IMR-90 (cell line): ENCODE measurements around the gene AKNA. TPM values are rescaled to one million over a fixed set of nuclear protein-coding genes. Genes with fewer than 3 reads are reported as not detected.
A peak's percentile ranks its signal among the peaks of the same experiment; 100 is the strongest.

ENCODE experiments used
- ATAC-seq: fragments of 200-7000 bp; cut with Tn5 transposase; 2 replicates; pipeline ENCODE4 v1.9.1; 2020; ENCODE audit warnings: low read depth, mild to moderate bottlenecking, moderate library complexity
- BruUV-seq: library from RNA; stranded (reverse); fragments of 400-500 nt; replicated peaks from 2 replicates; lab custom pipeline; 2021; lab: Mats Ljungman, UMichigan
- CTCF ChIA-PET: fragments of 300-600 bp; formaldehyde crosslinking; extraction: SDS; loops from one replicate; lab custom pipeline; 2021; ENCODE audit warnings: antibody characterized with exemption; lab: Yijun Ruan, JAX
- POLR2A ChIA-PET: fragments of 300-600 bp; sonication (Branson Sonifier 250); formaldehyde crosslinking; loops from one replicate; lab custom pipeline; 2022; ENCODE audit warnings: antibody characterized with exemption; ENCODE audit not compliant: unreplicated experiment; lab: Charles Lee
- DNase-seq: peaks from one replicate; pipeline ENCODE4 v3.0.0; 2013
- H2AFZ ChIP-seq: replicated peaks from 2 replicates; pipeline ENCODE3; 2013; ENCODE audit warnings: low read length, mild to moderate bottlenecking; ENCODE audit not compliant: poor library complexity
- H2AK5ac ChIP-seq: 2 replicates; pipeline ENCODE4 v1.6.1; 2013; ENCODE audit warnings: low read depth, low read length, inconsistent platforms
- H2AK9ac ChIP-seq: replicated peaks from 2 replicates; pipeline ENCODE3; 2013; ENCODE audit warnings: mild to moderate bottlenecking, low read depth, low read length, moderate library complexity; ENCODE audit not compliant: poor library complexity
- H2BK120ac ChIP-seq: 2 replicates; pipeline ENCODE4 v1.6.1; 2013; ENCODE audit warnings: low read depth, low read length, inconsistent platforms
- H2BK15ac ChIP-seq: 3 replicates; pipeline ENCODE4 v1.6.1; 2013; ENCODE audit warnings: low read depth, low read length, inconsistent platforms
- H2BK20ac ChIP-seq: 2 replicates; pipeline ENCODE4 v1.6.1; 2013; ENCODE audit warnings: low read depth, mild to moderate bottlenecking, inconsistent platforms, low read length, moderate library complexity
- H2BK5ac ChIP-seq: 2 replicates; pipeline ENCODE4 v1.6.1; 2013; ENCODE audit warnings: mild to moderate bottlenecking, low read depth, low read length, inconsistent platforms; ENCODE audit not compliant: poor library complexity, severe bottlenecking
- H3K14ac ChIP-seq: replicated peaks from 2 replicates; pipeline ENCODE4 v1.6.1; 2013; ENCODE audit warnings: low read depth, low read length, inconsistent platforms
- H3K18ac ChIP-seq: 2 replicates; pipeline ENCODE4 v1.6.1; 2013; ENCODE audit warnings: low read depth, low read length, control low read depth
- H3K23ac ChIP-seq: 2 replicates; pipeline ENCODE4 v1.6.1; 2013; ENCODE audit warnings: low read depth, low read length, inconsistent platforms
- H3K27ac ChIP-seq: 2 replicates; pipeline ENCODE4 v1.5.1; 2013; ENCODE audit warnings: mild to moderate bottlenecking, control low read depth, low read length; ENCODE audit not compliant: insufficient read depth
- H3K27me3 ChIP-seq: 2 replicates; pipeline ENCODE4 v1.6.1; 2013; ENCODE audit warnings: low read length; ENCODE audit not compliant: control insufficient read depth, insufficient read depth
- H3K36me3 ChIP-seq: 2 replicates; pipeline ENCODE4 v1.6.1; 2013; ENCODE audit warnings: low read length, mixed read lengths; ENCODE audit not compliant: control insufficient read depth, insufficient read depth
- H3K4ac ChIP-seq: 2 replicates; pipeline ENCODE4 v1.6.1; 2013; ENCODE audit warnings: low read depth, low read length, inconsistent platforms
- H3K4me1 ChIP-seq: 2 replicates; pipeline ENCODE4 v1.6.1; 2013; ENCODE audit warnings: low read length, mixed read lengths; ENCODE audit not compliant: control insufficient read depth, insufficient read depth
- H3K4me2 ChIP-seq: 2 replicates; pipeline ENCODE4 v1.6.1; 2013; ENCODE audit warnings: low read depth, mild to moderate bottlenecking, control low read depth, low read length, moderate library complexity
- H3K4me3 ChIP-seq: 2 replicates; pipeline ENCODE4 v1.5.1; 2013; ENCODE audit warnings: low read depth, mild to moderate bottlenecking, control low read depth, low read length, moderate library complexity; ENCODE audit not compliant: insufficient read depth
- H3K56ac ChIP-seq: 2 replicates; pipeline ENCODE4 v1.6.1; 2013; ENCODE audit warnings: low read length, inconsistent platforms; ENCODE audit not compliant: insufficient read depth; ENCODE audit errors: extremely low read depth
- H3K79me1 ChIP-seq, 2 experiments: 2 replicates each; pipeline ENCODE4 v1.6.1; 2013; ENCODE audit warnings: low read length in 2 of 2, inconsistent platforms in 1 of 2, low read depth in 1 of 2
- H3K9ac ChIP-seq: 2 replicates; pipeline ENCODE4 v1.6.1; 2013; ENCODE audit warnings: low read depth, low read length, control low read depth
- H3K9me1 ChIP-seq: 2 replicates; pipeline ENCODE4 v1.6.1; 2013; ENCODE audit warnings: low read length, inconsistent platforms; ENCODE audit not compliant: insufficient read depth
- H3K9me3 ChIP-seq: 2 replicates; pipeline ENCODE4 v1.6.1; 2013; ENCODE audit warnings: low read length; ENCODE audit not compliant: control insufficient read depth, insufficient read depth
- H4K20me1 ChIP-seq: 2 replicates; pipeline ENCODE4 v1.6.1; 2013; ENCODE audit warnings: low read length, inconsistent platforms; ENCODE audit not compliant: insufficient read depth
- H4K5ac ChIP-seq: 2 replicates; pipeline ENCODE4 v1.6.1; 2013; ENCODE audit warnings: mild to moderate bottlenecking, low read depth, low read length, control low read depth
- H4K8ac ChIP-seq, 2 experiments: 2 replicates each; pipeline ENCODE4 v1.6.1; 2013; ENCODE audit warnings: low read depth in 2 of 2, low read length in 2 of 2, control low read depth in 1 of 2, inconsistent platforms in 1 of 2
- H4K91ac ChIP-seq: 2 replicates; pipeline ENCODE4 v1.6.1; 2013; ENCODE audit warnings: low read depth, low read length, inconsistent platforms; ENCODE audit not compliant: insufficient read depth
- BHLHE40 ChIP-seq: fragments of 150-350 bp; IDR thresholded peaks from 2 replicates; pipeline ENCODE4 v1.6.1; 2016; ENCODE audit warnings: mild to moderate bottlenecking, low read depth, low read length
- MXI1 ChIP-seq: IDR thresholded peaks from 2 replicates; pipeline ENCODE4 v1.6.1; 2012; ENCODE audit warnings: low read depth, mild to moderate bottlenecking, low read length, moderate library complexity, borderline replicate concordance
- USF2 ChIP-seq: fragments of 150-350 bp; IDR thresholded peaks from 2 replicates; pipeline ENCODE4 v1.6.1; 2017; ENCODE audit warnings: mild to moderate bottlenecking, antibody characterized with exemption, low read length, low read depth
- WGBS, 2 experiments: methylation state at CpG; one replicate each; pipeline versions ENCODE4 v1.1.5 to v1.1.7; 2013; ENCODE audit warnings: missing lambda C conversion rate in 2 of 2; ENCODE audit not compliant: insufficient read length in 1 of 2; ENCODE audit errors: extremely low coverage in 2 of 2; 5-methylcytosine and 5-hydroxymethylcytosine counted together
- dilution Hi-C: fragments of 300-500 bp; cut with HindIII; formaldehyde crosslinking; loops from one replicate; pipeline ENCODE4 v1.14.3; 2018; ENCODE audit warnings: low sequenced_read_pairs; ENCODE audit not compliant: unreplicated experiment
- in situ Hi-C: fragments of 300-500 bp; cut with MboI; formaldehyde crosslinking; loops from 3 replicates; pipeline ENCODE4 v1.14.3; 2019; ENCODE audit warnings: low sequenced_read_pairs, inconsistent platforms, mixed read lengths
- intact Hi-C: fragments of 100-400 bp; cut with micrococcal nuclease; formaldehyde crosslinking; loops from 2 replicates; pipeline ENCODE4 v1.10.0; 2022
- polyA plus RNA-seq, 3 experiments: library from polyadenylated mRNA; depleted of rRNA; stranded (reverse); fragments of >200 nt; gene quantifications; 2 replicates each; pipeline ENCODE4 v1.2.3, GENCODE V29; 2012; ENCODE audit warnings: low replicate concordance in 1 of 3
- total RNA-seq: library from RNA; depleted of rRNA; stranded (reverse); fragments of >200 nt; gene quantifications from 2 replicates; pipeline ENCODE4 v1.2.3, GENCODE V29; 2012
- TF ChIP-seq, protein P1 (sequence below): fragments of 150-350 bp; IDR thresholded peaks from 2 replicates; pipeline ENCODE4 v1.6.1; 2016; ENCODE audit warnings: low read depth, mild to moderate bottlenecking, low read length, moderate library complexity, borderline replicate concordance

The AKNA gene
- total and polyA plus RNA-seq, 2 of the 4 experiments (the other 2 are of a cell fraction) = 2.7 to 7.3 TPM

DNA sequence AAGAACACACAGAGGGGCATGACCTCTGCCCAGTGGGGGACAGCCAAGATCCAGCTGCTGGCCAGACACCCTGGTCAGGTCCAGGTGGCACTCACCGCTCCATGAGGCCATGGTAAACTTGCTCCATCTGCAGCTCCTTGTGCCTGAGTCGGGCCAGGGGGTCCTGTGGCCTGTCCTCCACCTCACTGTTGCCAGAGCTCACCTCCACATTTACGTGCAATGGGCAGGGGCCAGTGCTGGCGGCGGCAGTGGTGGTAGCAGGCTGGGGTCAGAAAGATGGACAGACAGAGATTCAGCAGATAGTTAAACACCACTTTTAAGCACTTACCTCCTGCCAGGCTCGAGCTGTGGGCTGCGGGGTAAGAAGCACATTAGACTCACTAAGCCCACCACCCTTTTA, 28.0 kb downstream of the AKNA start:
- no peak overlapping the region for H2AK5ac ChIP-seq
- TF ChIP-seq, protein P1, sequence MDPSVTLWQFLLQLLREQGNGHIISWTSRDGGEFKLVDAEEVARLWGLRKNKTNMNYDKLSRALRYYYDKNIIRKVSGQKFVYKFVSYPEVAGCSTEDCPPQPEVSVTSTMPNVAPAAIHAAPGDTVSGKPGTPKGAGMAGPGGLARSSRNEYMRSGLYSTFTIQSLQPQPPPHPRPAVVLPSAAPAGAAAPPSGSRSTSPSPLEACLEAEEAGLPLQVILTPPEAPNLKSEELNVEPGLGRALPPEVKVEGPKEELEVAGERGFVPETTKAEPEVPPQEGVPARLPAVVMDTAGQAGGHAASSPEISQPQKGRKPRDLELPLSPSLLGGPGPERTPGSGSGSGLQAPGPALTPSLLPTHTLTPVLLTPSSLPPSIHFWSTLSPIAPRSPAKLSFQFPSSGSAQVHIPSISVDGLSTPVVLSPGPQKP = no peak
- TF ChIP-seq MXI1 (no peak), BHLHE40 (no peak), USF2 (no peak)
- no peak overlapping the region for H2BK120ac ChIP-seq
- H3K18ac ChIP-seq = no peak overlapping the region
- no peaks in the 10 kb centered on the region for H3K9me3 ChIP-seq
- no peak overlapping the region for H2BK15ac ChIP-seq
- no peak overlapping the region for H2AFZ ChIP-seq
- H3K9ac ChIP-seq = no peak overlapping the region
- no peak overlapping the region for H3K4me2 ChIP-seq
- H3K36me3 ChIP-seq = peaks cover 75% of the 10 kb centered on the region
- ChIA-PET POLR2A (no interaction called here), CTCF (no interaction called here)
- BruUV-seq = no TSS peak
- no peak overlapping the region for H3K56ac ChIP-seq
- no peak overlapping the region for H3K14ac ChIP-seq
- no peak overlapping the region for H2BK20ac ChIP-seq
- no peaks in the 10 kb centered on the region for H3K27me3 ChIP-seq
- H4K8ac ChIP-seq = no peak overlapping the region
- no peak overlapping the region for H4K91ac ChIP-seq
- no peak overlapping the region for H2BK5ac ChIP-seq
- H4K20me1 ChIP-seq = no peaks in the 10 kb centered on the region; the same call in 1 of the 2 replicates
- H3K27ac ChIP-seq = no peak overlapping the region
- no peak overlapping the region for H3K4ac ChIP-seq
- H3K79me1 ChIP-seq = peaks cover 0 to 2% of the 10 kb centered on the region in 2 experiments; a peak in 2 of 4 replicates
- intact Hi-C loops = no loop called here
- in situ Hi-C loops = no loop called here
- dilution Hi-C loops = no loop called here
- H3K4me1 ChIP-seq = peaks cover 11% of the 10 kb centered on the region
- ATAC-seq (no peak), DNase-seq (no peak)
- 100% methylated on average over 1 of the region's 7 CpGs; no CpG with 5 or more reads in 1 of the 2 experiments for WGBS, 2 experiments
- peak overlapping the region; percentile 33 for H2AK9ac ChIP-seq
- no peak overlapping the region for H3K23ac ChIP-seq
- H3K9me1 ChIP-seq = peaks cover 8% of the 10 kb centered on the region
- no peak overlapping the region for H3K4me3 ChIP-seq
- H4K5ac ChIP-seq = no peak overlapping the region
